RWPE2 (cell line): Measurements from ENCODE around the gene TAS1R3.
A peak's percentile ranks its signal among the peaks of the same experiment; 100 is the strongest.

Experiments used
- ATAC-seq: fragments of 200-7000 bp; cut with Tn5 transposase; 3 replicates; pipeline ENCODE4 v1.9.1; 2021; ENCODE audit warnings: low read depth
- DNase-seq: peaks from one replicate; pipeline ENCODE4 v3.0.0-alpha.2; 2020; ENCODE audit warnings: low spot score
- H3K27ac ChIP-seq: fragments of 450-650 bp; 2 replicates; pipeline ENCODE4 v1.5.1; 2017; ENCODE audit warnings: mild to moderate bottlenecking; ENCODE audit not compliant: poor library complexity, severe bottlenecking
- H3K27me3 ChIP-seq: fragments of 250-450 bp; sonication (Bioruptor Pico); 2 replicates; pipeline ENCODE4 v1.5.1; 2021; ENCODE audit warnings: mild to moderate bottlenecking, moderate library complexity; ENCODE audit not compliant: insufficient read depth, poor library complexity, severe bottlenecking
- H3K36me3 ChIP-seq: fragments of 250-450 bp; sonication (Bioruptor Pico); 2 replicates; pipeline ENCODE4 v1.5.1; 2020; ENCODE audit warnings: low read depth, mild to moderate bottlenecking, moderate library complexity
- H3K4me1 ChIP-seq: fragments of 250-450 bp; sonication (Bioruptor Pico); 2 replicates; pipeline ENCODE4 v1.5.1; 2021; ENCODE audit warnings: mild to moderate bottlenecking, moderate library complexity; ENCODE audit not compliant: insufficient read depth, poor library complexity, severe bottlenecking
- H3K4me3 ChIP-seq: fragments of 250-450 bp; sonication (Bioruptor Pico); 2 replicates; pipeline ENCODE4 v1.5.1; 2021; ENCODE audit warnings: mild to moderate bottlenecking, moderate library complexity; ENCODE audit not compliant: severe bottlenecking
- H3K9me3 ChIP-seq: fragments of 250-450 bp; sonication (Bioruptor Pico); 2 replicates; pipeline ENCODE4 v1.5.1; 2021; ENCODE audit warnings: mild to moderate bottlenecking, moderate library complexity; ENCODE audit not compliant: severe bottlenecking
- TF ChIP-seq, protein P1 (sequence below): fragments of 450-650 bp; IDR thresholded peaks from one replicate; pipeline ENCODE4 v1.5.1; 2017; ENCODE audit warnings: mild to moderate bottlenecking, moderate library complexity; ENCODE audit not compliant: poor library complexity, severe bottlenecking

The TAS1R3 gene

DNA sequence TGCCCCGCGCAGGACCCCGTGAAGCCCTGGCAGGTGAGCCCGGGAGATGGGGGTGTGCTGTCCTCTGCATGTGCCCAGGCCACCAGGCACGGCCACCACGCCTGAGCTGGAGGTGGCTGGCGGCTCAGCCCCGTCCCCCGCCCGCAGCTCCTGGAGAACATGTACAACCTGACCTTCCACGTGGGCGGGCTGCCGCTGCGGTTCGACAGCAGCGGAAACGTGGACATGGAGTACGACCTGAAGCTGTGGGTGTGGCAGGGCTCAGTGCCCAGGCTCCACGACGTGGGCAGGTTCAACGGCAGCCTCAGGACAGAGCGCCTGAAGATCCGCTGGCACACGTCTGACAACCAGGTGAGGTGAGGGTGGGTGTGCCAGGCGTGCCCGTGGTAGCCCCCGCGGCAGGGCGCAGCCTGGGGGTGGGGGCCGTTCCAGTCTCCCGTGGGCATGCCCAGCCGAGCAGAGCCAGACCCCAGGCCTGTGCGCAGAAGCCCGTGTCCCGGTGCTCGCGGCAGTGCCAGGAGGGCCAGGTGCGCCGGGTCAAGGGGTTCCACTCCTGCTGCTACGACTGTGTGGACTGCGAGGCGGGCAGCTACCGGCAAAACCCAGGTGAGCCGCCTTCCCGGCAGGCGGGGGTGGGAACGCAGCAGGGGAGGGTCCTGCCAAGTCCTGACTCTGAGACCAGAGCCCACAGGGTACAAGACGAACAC is 1.8 kb downstream of the TAS1R3 start:
- no peaks in the 10 kb centered on the region for H3K9me3 ChIP-seq
- no peaks in the 10 kb centered on the region for H3K27me3 ChIP-seq
- peak overlapping the region; percentile 16 for H3K27ac ChIP-seq
- TF ChIP-seq, protein P1, sequence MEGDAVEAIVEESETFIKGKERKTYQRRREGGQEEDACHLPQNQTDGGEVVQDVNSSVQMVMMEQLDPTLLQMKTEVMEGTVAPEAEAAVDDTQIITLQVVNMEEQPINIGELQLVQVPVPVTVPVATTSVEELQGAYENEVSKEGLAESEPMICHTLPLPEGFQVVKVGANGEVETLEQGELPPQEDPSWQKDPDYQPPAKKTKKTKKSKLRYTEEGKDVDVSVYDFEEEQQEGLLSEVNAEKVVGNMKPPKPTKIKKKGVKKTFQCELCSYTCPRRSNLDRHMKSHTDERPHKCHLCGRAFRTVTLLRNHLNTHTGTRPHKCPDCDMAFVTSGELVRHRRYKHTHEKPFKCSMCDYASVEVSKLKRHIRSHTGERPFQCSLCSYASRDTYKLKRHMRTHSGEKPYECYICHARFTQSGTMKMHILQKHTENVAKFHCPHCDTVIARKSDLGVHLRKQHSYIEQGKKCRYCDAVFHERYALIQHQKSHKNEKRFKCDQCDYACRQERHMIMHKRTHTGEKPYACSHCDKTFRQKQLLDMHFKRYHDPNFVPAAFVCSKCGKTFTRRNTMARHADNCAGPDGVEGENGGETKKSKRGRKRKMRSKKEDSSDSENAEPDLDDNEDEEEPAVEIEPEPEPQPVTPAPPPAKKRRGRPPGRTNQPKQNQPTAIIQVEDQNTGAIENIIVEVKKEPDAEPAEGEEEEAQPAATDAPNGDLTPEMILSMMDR: no peak
- peaks cover 16% of the 10 kb centered on the region for H3K36me3 ChIP-seq
- no peak overlapping the region for H3K4me3 ChIP-seq
- ATAC-seq: peak; percentile 33
- no peak for DNase-seq
- H3K4me1 ChIP-seq: peaks cover 17% of the 10 kb centered on the region

DNA sequence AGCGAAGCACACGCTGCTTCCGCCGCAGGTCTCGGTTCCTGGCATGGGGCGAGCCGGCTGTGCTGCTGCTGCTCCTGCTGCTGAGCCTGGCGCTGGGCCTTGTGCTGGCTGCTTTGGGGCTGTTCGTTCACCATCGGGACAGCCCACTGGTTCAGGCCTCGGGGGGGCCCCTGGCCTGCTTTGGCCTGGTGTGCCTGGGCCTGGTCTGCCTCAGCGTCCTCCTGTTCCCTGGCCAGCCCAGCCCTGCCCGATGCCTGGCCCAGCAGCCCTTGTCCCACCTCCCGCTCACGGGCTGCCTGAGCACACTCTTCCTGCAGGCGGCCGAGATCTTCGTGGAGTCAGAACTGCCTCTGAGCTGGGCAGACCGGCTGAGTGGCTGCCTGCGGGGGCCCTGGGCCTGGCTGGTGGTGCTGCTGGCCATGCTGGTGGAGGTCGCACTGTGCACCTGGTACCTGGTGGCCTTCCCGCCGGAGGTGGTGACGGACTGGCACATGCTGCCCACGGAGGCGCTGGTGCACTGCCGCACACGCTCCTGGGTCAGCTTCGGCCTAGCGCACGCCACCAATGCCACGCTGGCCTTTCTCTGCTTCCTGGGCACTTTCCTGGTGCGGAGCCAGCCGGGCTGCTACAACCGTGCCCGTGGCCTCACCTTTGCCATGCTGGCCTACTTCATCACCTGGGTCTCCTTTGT is 2.6 kb downstream of the TAS1R3 start:
- Histone ChIP-seq H3K27me3 (no peaks in the 10 kb centered on the region), H3K4me3 (no peak overlapping the region), H3K27ac (peak overlapping the region; percentile 16), H3K4me1 (peaks cover 17% of the 10 kb centered on the region), H3K36me3 (peaks cover 22% of the 10 kb centered on the region), H3K9me3 (no peaks in the 10 kb centered on the region)
- TF ChIP-seq, protein P1: no peak
- ATAC-seq (no peak; the same call in 2 of the 3 replicates), DNase-seq (no peak)

DNA sequence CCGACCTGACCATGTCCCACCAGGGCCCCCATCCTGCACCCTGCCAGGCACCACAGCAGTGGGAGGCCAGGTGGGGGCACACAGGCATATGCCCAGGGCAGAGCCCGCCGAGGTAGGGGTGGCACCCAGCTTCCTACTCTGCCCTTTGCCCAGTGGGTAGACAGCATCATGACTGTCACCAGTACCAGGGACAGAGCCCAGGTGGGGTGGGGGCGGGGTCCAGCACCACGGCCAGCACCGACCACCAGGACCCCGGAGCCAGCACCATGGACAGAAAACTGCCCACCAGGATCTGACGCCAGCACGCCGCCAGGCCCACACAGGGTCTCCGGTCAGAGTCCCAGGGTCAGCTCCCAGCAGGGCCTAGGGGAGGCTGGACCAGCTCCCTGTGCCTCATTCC is 3.8 kb downstream of the TAS1R3 start:
- H3K27ac ChIP-seq: no peak overlapping the region
- H3K4me3 ChIP-seq: no peak overlapping the region
- H3K27me3 ChIP-seq: no peaks in the 10 kb centered on the region
- H3K4me1 ChIP-seq: peaks cover 17% of the 10 kb centered on the region
- TF ChIP-seq, protein P1: no peak
- DNase-seq (no peak), ATAC-seq (no peak)
- H3K9me3 ChIP-seq: no peaks in the 10 kb centered on the region
- H3K36me3 ChIP-seq: peaks cover 27% of the 10 kb centered on the region

DNA sequence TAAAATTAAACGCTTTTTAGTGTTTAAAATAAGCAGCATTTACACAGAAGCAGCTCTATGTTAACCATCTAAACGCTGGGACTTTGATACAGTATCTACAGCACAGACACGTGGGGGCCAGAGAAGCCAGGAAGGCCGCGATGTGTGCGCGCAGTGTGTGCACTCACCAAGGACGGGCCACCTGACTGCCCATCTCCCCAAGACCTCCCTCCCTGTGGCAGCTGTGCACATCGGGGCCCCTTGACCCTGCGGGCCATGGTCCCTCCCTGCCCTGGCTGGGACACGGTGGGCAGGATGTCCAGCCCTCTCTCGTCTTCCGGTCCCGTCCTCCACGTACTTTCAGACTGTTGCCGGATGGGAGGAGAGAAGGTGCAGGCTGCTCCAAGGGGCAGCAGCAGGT is 4.2 kb downstream of the TAS1R3 start:
- Histone ChIP-seq H3K9me3 (no peaks in the 10 kb centered on the region), H3K4me1 (peaks cover 17% of the 10 kb centered on the region), H3K4me3 (no peak overlapping the region), H3K27ac (no peak overlapping the region), H3K27me3 (no peaks in the 10 kb centered on the region), H3K36me3 (peaks cover 31% of the 10 kb centered on the region)
- ATAC-seq (no peak), DNase-seq (no peak)
- TF ChIP-seq, protein P1: no peak

DNA sequence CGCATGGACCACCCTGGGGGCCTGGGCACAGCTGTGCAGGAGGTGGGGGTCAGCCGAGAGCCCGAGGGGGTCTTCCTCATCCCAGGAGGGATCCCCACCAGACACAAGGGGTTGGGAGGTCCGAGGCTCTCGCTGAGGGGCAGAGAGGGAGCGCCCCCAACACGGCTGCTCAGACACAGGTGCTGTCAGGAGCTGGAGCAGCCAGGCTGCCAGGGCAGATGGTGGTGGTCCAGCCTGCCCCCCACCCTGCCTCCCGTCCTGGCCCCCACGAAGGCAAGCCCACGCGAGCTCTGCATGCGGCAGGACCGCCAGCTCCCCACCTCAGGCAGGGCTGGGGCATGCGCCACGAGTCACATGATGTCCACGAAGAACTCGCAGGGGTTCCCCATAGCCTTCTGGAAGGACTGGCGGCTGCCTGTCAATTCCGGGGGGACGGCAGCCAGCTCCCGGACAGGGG is 4.7 kb downstream of the TAS1R3 start:
- H3K27me3 ChIP-seq: no peaks in the 10 kb centered on the region
- H3K27ac ChIP-seq: no peak overlapping the region
- no peak overlapping the region for H3K4me3 ChIP-seq
- TF ChIP-seq, protein P1: no peak
- DNase-seq (no peak), ATAC-seq (no peak)
- H3K36me3 ChIP-seq: peaks cover 36% of the 10 kb centered on the region
- no peaks in the 10 kb centered on the region for H3K9me3 ChIP-seq
- H3K4me1 ChIP-seq: peaks cover 15% of the 10 kb centered on the region
